ENCODE data around the gene GJB3. TPM values are rescaled to one million over a fixed set of nuclear protein-coding genes. Genes with fewer than 3 reads are reported as not detected.

The GJB3 gene
- total RNA-seq, 4 donors from 2014 or later = not detected

DNA sequence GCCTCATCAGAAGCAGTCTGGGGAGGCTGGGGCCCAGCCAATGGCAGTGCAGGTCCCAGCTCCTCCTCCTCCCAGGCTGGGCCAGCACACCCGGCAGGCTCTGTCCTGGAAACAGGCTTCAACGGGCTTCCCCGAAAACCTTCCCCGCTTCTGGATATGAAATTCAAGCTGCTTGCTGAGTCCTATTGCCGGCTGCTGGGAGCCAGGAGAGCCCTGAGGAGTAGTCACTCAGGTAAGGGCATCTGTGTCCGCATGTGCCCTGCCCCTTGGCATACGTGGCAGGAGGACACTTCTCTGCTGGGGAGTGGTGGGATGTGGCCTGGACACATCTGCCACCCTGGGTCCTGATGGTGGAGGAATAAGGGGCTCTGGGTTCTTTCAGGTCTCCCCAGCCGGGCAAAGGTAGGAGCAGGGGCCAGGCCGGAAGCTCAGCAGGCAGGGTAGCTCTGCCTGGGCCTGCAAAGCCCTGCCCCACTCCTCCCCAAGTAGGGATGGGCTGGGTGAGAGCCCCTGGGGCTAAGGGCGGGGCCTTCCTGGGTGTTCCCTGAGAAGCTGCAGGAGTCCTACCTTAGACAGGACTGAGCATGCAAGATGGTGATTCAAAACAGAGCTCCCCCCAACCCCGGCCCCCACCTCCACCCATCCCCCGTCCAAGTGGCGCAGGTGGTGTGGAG is 25.9 kb upstream of the GJB3 start, which contains the start of gene GJB5:
TSS of gene GJB5 (plus strand) at position 84 of the 674 bp plus-strand sequence. CDS start 2,284 bp downstream, outside the sequence.
- TF ChIP-seq CTCF (IDR thresholded peaks at IDR 0.05; ENCODE audit: low read depth) = no peak

GRCh38 chr1:34755961-34756360 is 25.1 kb upstream of the GJB3 start:
- TF ChIP-seq CTCF (IDR thresholded peaks at IDR 0.05; ENCODE audit: low read depth) = no peak

DNA sequence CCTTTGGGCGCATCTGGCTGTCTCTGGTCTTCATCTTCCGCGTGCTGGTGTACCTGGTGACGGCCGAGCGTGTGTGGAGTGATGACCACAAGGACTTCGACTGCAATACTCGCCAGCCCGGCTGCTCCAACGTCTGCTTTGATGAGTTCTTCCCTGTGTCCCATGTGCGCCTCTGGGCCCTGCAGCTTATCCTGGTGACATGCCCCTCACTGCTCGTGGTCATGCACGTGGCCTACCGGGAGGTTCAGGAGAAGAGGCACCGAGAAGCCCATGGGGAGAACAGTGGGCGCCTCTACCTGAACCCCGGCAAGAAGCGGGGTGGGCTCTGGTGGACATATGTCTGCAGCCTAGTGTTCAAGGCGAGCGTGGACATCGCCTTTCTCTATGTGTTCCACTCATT is 23.6 kb upstream of the GJB3 start:
- no peak for TF ChIP-seq CTCF (IDR thresholded peaks at IDR 0.05; ENCODE audit: low read depth)

DNA sequence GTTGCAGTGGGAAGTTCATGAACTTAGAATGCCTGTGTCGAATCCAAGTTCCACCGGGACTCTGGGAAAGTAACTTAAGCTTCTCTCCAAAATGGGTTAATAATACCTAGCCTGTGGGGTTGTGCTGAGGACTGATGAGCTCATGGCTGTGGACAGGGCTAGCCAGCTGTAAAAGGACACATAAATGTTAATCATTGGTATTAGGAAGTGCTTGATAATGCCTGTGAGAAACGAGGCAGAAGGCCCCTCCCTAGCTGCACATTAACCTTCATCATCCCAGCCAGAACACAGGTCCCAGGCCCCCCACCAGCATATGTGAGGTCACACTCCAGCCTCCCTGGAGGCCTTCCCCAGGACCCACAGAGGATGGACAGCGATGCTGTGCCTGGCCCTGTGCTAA is 22.3 kb upstream of the GJB3 start:
- TF ChIP-seq CTCF (IDR thresholded peaks at IDR 0.05; ENCODE audit: low read depth) = no peak

DNA sequence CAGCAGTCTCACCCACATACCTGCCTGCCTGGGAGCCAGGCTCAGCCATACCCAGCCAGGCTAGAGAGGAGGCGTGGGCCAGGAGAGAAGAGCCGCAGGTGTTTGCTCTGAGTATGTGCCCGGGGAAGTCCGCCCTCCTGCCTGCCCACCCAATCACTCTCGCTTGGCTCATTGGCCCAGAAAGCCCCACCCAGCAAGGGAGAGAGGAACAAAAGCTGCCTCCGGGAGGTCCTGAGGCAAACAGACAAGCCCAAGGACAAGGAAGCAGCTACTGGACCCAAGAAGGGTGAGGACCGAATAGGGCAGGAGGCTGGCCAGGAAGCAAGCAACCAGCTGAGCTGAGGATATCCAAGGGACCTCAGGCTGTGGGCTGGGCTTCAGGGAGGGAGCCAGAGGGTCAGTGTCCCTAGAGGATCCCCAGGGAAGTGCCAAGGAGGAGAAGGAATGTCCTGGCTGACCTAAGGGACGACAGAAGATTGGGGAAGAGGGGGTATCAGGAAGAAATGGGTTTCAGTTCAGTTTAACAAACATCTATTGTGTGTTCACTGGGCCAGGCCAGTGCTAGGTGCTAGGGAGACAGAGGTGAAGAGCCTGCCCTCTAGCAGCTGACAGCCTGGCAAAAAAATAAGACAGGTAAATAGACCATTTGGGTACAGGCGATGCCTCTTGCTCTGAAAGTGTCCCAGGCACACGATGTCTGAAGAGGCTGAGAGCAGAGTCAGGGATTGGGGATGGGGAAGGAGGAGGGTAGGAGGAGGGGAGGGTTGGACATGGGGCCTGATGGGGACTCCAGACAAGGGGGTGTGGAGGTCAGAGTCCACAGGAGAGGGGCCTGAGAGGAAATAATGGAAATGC is 21.3 kb upstream of the GJB3 start, which contains the start of gene GJB4:
TSS of gene GJB4 (plus strand) at position 238 of the 855 bp plus-strand sequence. CDS start 1,515 bp downstream, outside the sequence.
- TF ChIP-seq CTCF (IDR thresholded peaks at IDR 0.05; ENCODE audit: low read depth) = no peak

GRCh38 chr1:34761176-34761761 is 19.7 kb upstream of the GJB3 start:
- TF ChIP-seq CTCF (IDR thresholded peaks at IDR 0.05; ENCODE audit: low read depth) = no peak

Data from subcutaneous adipose tissue (tissue), 4 donors.